ENCODE measurements around the gene CIAPIN1. TPM values are rescaled to one million over a fixed set of nuclear protein-coding genes. Genes with fewer than 3 reads are reported as not detected.
A peak's percentile ranks its signal among the peaks of the same experiment; 100 is the strongest.

The CIAPIN1 gene
- total RNA-seq (10 to 100 TPM; 48.6 to 51.5 TPM), polyA plus RNA-seq (ENCODE audit: insufficient read length in 6 of 6) (10 to 100 TPM; 64.9 to 87.7 (median 81.4) TPM)
- long read RNA-seq, donor 1, transcript CIAPIN1-201 (9 exons, 2,182 nt), result major isoform, 16 of 97 reads
- long read RNA-seq, donor 1, partial matches to known transcripts, result 45 of 97 reads
- long read RNA-seq, donor 1, other reads (novel, unspliced or antisense), result 28 of 97 reads
- long read RNA-seq, donor 2, transcript CIAPIN1-201 (9 exons, 2,182 nt), result major isoform, 11 of 101 reads
- long read RNA-seq, donor 2, partial matches to known transcripts, result 65 of 101 reads
- long read RNA-seq, donor 2, other reads (novel, unspliced or antisense), result 21 of 101 reads
- long read RNA-seq, donor 3, transcript CIAPIN1-201 (9 exons, 2,182 nt), result major isoform, 14 of 18 reads
- long read RNA-seq, donor 3, partial matches to known transcripts, result 0 of 18 reads
- long read RNA-seq, donor 3, other reads (novel, unspliced or antisense), result 0 of 18 reads
- long read RNA-seq, donor 4, transcript CIAPIN1-201 (9 exons, 2,182 nt), result major isoform, 30 of 49 reads
- long read RNA-seq, donor 4, transcript CIAPIN1-209 (9 exons, 2,016 nt), result minor isoform, 7 of 49 reads
- long read RNA-seq, donor 4, partial matches to known transcripts, result 5 of 49 reads
- long read RNA-seq, donor 4, other reads (novel, unspliced or antisense), result 4 of 49 reads
- long read RNA-seq, donor 5, transcript CIAPIN1-201 (9 exons, 2,182 nt), result major isoform, 16 of 21 reads
- long read RNA-seq, donor 5, partial matches to known transcripts, result 0 of 21 reads
- long read RNA-seq, donor 5, other reads (novel, unspliced or antisense), result 0 of 21 reads
- long read RNA-seq, donor 6, transcript CIAPIN1-201 (9 exons, 2,182 nt), result major isoform, 14 of 77 reads
- long read RNA-seq, donor 6, partial matches to known transcripts, result 41 of 77 reads
- long read RNA-seq, donor 6, other reads (novel, unspliced or antisense), result 15 of 77 reads
- long read RNA-seq, donor 7, transcript CIAPIN1-201 (9 exons, 2,182 nt), result major isoform, 12 of 15 reads
- long read RNA-seq, donor 7, partial matches to known transcripts, result 0 of 15 reads
- long read RNA-seq, donor 7, other reads (novel, unspliced or antisense), result 0 of 15 reads
- long read RNA-seq, donor 8, transcript CIAPIN1-201 (9 exons, 2,182 nt), result major isoform, 28 of 41 reads
- long read RNA-seq, donor 8, transcript CIAPIN1-209 (9 exons, 2,016 nt), result minor isoform, 5 of 41 reads
- long read RNA-seq, donor 8, transcript CIAPIN1-213 (8 exons, 1,559 nt), result minor isoform, 5 of 41 reads
- long read RNA-seq, donor 8, partial matches to known transcripts, result 0 of 41 reads
- long read RNA-seq, donor 8, other reads (novel, unspliced or antisense), result 0 of 41 reads
- long read RNA-seq, donor 9, result 0 reads
- long read RNA-seq, donor 10, transcript CIAPIN1-209 (9 exons, 2,016 nt), result minor isoform, 9 of 85 reads
- long read RNA-seq, donor 10, transcript CIAPIN1-201 (9 exons, 2,182 nt), result major isoform, 54 of 85 reads
- long read RNA-seq, donor 10, partial matches to known transcripts, result 5 of 85 reads
- long read RNA-seq, donor 10, other reads (novel, unspliced or antisense), result 13 of 85 reads
- long read RNA-seq, donor 11, result 0 reads
- long read RNA-seq, donor 12, transcript CIAPIN1-201 (9 exons, 2,182 nt), result major isoform, 16 of 81 reads
- long read RNA-seq, donor 12, partial matches to known transcripts, result 32 of 81 reads
- long read RNA-seq, donor 12, other reads (novel, unspliced or antisense), result 29 of 81 reads

DNA sequence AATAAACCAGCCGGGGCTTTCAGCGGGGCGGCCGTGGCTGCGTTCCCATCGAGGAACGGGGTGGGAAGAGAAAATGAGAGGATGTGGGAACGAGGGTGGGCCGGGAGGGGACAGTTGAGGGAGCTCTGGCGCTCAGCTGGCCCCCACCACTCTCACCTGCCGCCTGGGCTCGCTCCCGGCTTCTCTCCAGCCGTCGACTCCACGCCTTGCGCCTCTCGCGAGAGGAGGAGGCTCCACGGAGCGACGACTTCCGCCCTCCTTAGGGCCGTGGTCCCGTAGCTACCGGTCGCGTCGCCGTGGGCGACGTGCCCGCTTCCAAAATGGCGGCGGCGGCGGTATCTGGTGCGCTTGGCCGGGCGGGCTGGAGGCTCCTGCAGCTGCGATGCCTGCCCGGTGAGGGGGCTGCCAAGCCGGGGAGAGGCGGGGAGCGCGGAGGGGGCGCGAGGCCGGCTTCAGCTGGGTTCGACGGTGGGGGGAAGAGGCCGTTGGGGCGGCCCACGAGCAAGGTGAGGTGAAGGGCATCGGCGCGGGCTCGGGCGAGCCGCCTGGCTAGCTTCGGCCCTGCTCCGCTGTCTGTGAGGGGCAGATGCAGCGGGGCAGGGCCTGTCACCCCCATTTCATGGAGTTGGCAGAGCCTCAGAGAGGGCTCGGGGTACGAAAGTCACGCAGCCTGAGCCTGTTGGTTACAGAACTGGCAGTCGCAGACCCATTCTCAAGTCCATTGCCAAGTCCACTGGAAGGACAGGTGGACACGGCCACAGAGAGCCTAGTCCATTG is at the start of gene CIAPIN1, which contains the start of gene COQ9:
TSS of gene CIAPIN1 (minus strand) at position 200 of the 777 bp plus-strand sequence. CDS start 6,457 bp downstream, outside the sequence.
TSS of gene COQ9 (plus strand) at position 294 of the 777 bp plus-strand sequence. CDS start at position 321, 27 bp downstream.
- Histone ChIP-seq H3K27ac (peak within 1 kb of the TSS; percentile 78 to 89), H3K27me3 (no peaks in the 10 kb centered on the region), H3K4me1 (peaks cover 17 to 21% of the 10 kb centered on the region in 2 donors), H3K9me3 (no peaks in the 10 kb centered on the region), H3K36me3 (peaks cover 0 to 7% of the 10 kb centered on the region in 2 donors), H3K4me3 (peak within 1 kb of the TSS; percentile 89 to 97)
- DNase-seq, result peak; percentile 90 to 99 (median 96)
- no peak for TF ChIP-seq CTCF (IDR thresholded peaks at IDR 0.05)
- intact Hi-C loops (cut with DNase I), result no loop called here
- peak; percentile 99 for ATAC-seq

- intact Hi-C loops (cut with DNase I), result no loop called here
- Histone ChIP-seq H3K9me3 (no peaks in the 10 kb centered on the region), H3K27ac (no peak overlapping the region), H3K4me3 (no peak overlapping the region), H3K27me3 (no peaks in the 10 kb centered on the region), H3K4me1 (no peaks in the 10 kb centered on the region), H3K36me3 (no peaks in the 10 kb centered on the region)
- ATAC-seq, result no peak
- TF ChIP-seq CTCF (IDR thresholded peaks at IDR 0.05), result no peak
- DNase-seq, result no peak
Observed at GRCh38 chr16:57493767-57494166, 46.6 kb upstream of the CIAPIN1 start.

DNA sequence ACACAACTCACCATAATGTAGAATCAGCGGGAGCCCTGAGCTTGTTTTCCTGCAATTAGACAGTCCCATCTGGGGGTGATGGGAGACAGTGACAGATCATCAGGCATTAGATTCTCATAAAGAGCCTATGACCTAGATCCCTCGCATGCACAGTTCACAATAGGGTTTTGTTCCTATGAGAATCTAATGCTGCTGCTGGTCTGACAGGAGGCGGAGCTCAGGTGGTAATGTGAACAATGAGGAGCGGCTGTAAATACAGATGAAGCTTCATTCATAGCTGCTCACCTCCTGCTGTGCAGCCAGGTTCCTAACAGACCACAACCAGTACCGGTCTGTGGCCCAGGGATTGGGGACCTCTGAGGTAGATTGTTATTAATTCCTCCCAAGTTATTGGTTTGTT is 42.0 kb upstream of the CIAPIN1 start:
- intact Hi-C loops (cut with DNase I), result no loop called here
- Histone ChIP-seq H3K9me3 (no peaks in the 10 kb centered on the region), H3K4me3 (no peak overlapping the region), H3K4me1 (peaks cover 13 to 25% of the 10 kb centered on the region in 2 donors), H3K27ac (no peak overlapping the region), H3K36me3 (no peaks in the 10 kb centered on the region), H3K27me3 (peaks cover 0 to 12% of the 10 kb centered on the region in 2 donors)
- no peak for ATAC-seq
- no peak for TF ChIP-seq CTCF (IDR thresholded peaks at IDR 0.05)
- DNase-seq, result peak in 1 of 4 donors; percentile 2

All from left lung (tissue), 14 donors.